K562 (cell line): ENCODE measurements around the gene TRAK1. TPM values are rescaled to one million over a fixed set of nuclear protein-coding genes. Genes with fewer than 3 reads are reported as not detected.

ENCODE experiments used
- ATAC-seq: fragments of 200-7000 bp; cut with Tn5 transposase; 3 replicates; pipeline ENCODE4 v1.9.1; 2020; ENCODE audit warnings: moderate library complexity
- BruUV-seq: library from RNA; stranded (reverse); fragments of 400-500 nt; replicated peaks from 2 replicates; lab custom pipeline; 2021; lab: Mats Ljungman, UMichigan
- CTCF ChIA-PET: fragments of 300-600 bp; formaldehyde crosslinking; extraction: SDS; loops from one replicate; lab custom pipeline; 2021; ENCODE audit warnings: low intra/inter-chr PET ratio; lab: Yijun Ruan, JAX
- POLR2A ChIA-PET: fragments of 300-600, 350-650 bp; sonication (Branson Sonifier 250); formaldehyde crosslinking; extraction: SDS; loops from one replicate; lab custom pipeline; 2021; ENCODE audit warnings: antibody characterized with exemption, inconsistent platforms; lab: Yijun Ruan, JAX
- DNase-seq, 4 experiments: peaks; one replicate each; pipeline versions ENCODE4 v3.0.0 to v3.0.0-alpha.2; 2011 to 2018; ENCODE audit warnings: low spot score in 3 of 4, mixed read lengths in 3 of 4; ENCODE audit errors: extremely low read depth in 1 of 4
- FAIRE-seq: peaks from 2 replicates; lab custom pipeline; 2011; peaks lifted over from hg19 to GRCh38; lab: Jason Lieb, UNC
- H2AFZ ChIP-seq: 2 replicates; pipeline ENCODE4 v1.6.0; 2011; ENCODE audit warnings: low read depth, low read length, control low read depth, inconsistent platforms
- H3K27ac ChIP-seq: fragments of 200-600 bp; 3 replicates; pipeline ENCODE4 v1.8.0; 2011; ENCODE audit warnings: low read depth, mild to moderate bottlenecking, control low read depth, inconsistent platforms, low read length, moderate library complexity, mixed read lengths; ENCODE audit errors: extremely low read depth
- H3K27me3 ChIP-seq, 2 experiments: fragments of 300-600 bp in 1 of 2; 2 replicates in 1 of 2; 3 replicates in 1 of 2; pipeline versions ENCODE4 v1.6.0 to v1.8.0; 2011; ENCODE audit warnings: inconsistent platforms in 2 of 2, low read length in 2 of 2, mild to moderate bottlenecking in 1 of 2, mixed read lengths in 1 of 2, moderate library complexity in 1 of 2; ENCODE audit not compliant: control insufficient read depth in 2 of 2, insufficient read depth in 2 of 2
- H3K36me3 ChIP-seq: fragments of 300-600 bp; 3 replicates; pipeline ENCODE4 v1.8.0; 2011; ENCODE audit warnings: mild to moderate bottlenecking, low read length, inconsistent platforms; ENCODE audit not compliant: control insufficient read depth, insufficient read depth
- H3K4me1 ChIP-seq, 2 experiments: fragments of 200-600 bp in 1 of 2; replicated peaks in 1 of 2; 2 replicates in 1 of 2; 3 replicates in 1 of 2; pipeline versions ENCODE4 v1.5.1 to v1.8.0; 2011; ENCODE audit warnings: inconsistent platforms in 2 of 2, low read length in 2 of 2, mild to moderate bottlenecking in 1 of 2, mixed read lengths in 1 of 2, moderate library complexity in 1 of 2; ENCODE audit not compliant: control insufficient read depth in 2 of 2, insufficient read depth in 2 of 2
- H3K4me2 ChIP-seq: 2 replicates; pipeline ENCODE4 v1.6.1; 2011; ENCODE audit warnings: low read length, control low read depth, inconsistent platforms, mixed read lengths; ENCODE audit not compliant: insufficient read depth
- H3K4me3 ChIP-seq: fragments of 200-600 bp; sonication (generic), shearing (Covaris generic); 2 replicates; pipeline ENCODE4 v1.5.1; 2016; ENCODE audit warnings: control low read depth, inconsistent platforms
- H3K79me2 ChIP-seq: fragments of 200-600 bp; 3 replicates; pipeline ENCODE4 v1.8.0; 2011; ENCODE audit warnings: low read length, inconsistent platforms; ENCODE audit not compliant: control insufficient read depth, insufficient read depth
- H3K9ac ChIP-seq, 2 experiments: 2 replicates each; pipeline versions ENCODE4 v1.6.0 to v1.6.1; 2011; ENCODE audit warnings: low read depth in 2 of 2, low read length in 2 of 2, control low read depth in 1 of 2, inconsistent platforms in 1 of 2, mild to moderate bottlenecking in 1 of 2, mixed read lengths in 1 of 2; ENCODE audit not compliant: insufficient read depth in 1 of 2
- H3K9me1 ChIP-seq: one replicate; pipeline ENCODE4 v1.6.0; 2011; ENCODE audit warnings: inconsistent platforms, mild to moderate bottlenecking, low read length, moderate library complexity; ENCODE audit not compliant: control insufficient read depth, insufficient read depth
- H3K9me3 ChIP-seq: replicated peaks from 2 replicates; pipeline ENCODE4 v1.5.1; 2011; ENCODE audit warnings: low read depth, low read length, inconsistent platforms; ENCODE audit not compliant: control insufficient read depth, insufficient read depth
- H4K20me1 ChIP-seq: replicated peaks from 2 replicates; pipeline ENCODE4 v1.6.1; 2011; ENCODE audit warnings: low read length, inconsistent platforms, mixed read lengths; ENCODE audit not compliant: control insufficient read depth, insufficient read depth
- DPF2 ChIP-seq: fragments of 450-650 bp; IDR thresholded peaks from 2 replicates; pipeline ENCODE4 v1.6.1; 2016
- FOXA3 ChIP-seq, 2 experiments: fragments of 450-650 bp in 1 of 2; sonication (generic) in 1 of 2; formaldehyde crosslinking; IDR thresholded peaks in 1 of 2; conservative IDR thresholded peaks in 1 of 2; 2 replicates each; pipeline versions ENCODE4 v1.4.0 to v1.8.0; 2020 to 2022; ENCODE audit warnings: mild to moderate bottlenecking in 2 of 2, missing genetic modification reagents in 1 of 2
- GATA2 ChIP-seq: sonication (generic); formaldehyde crosslinking; IDR thresholded peaks from 2 replicates; pipeline ENCODE4 v1.4.0; 2020; ENCODE audit warnings: mild to moderate bottlenecking, missing genetic modification reagents
- HNRNPH1 ChIP-seq: fragments of 200-400 bp; formaldehyde crosslinking; optimal IDR thresholded peaks from 2 replicates; pipeline ENCODE3; 2017; ENCODE audit warnings: low read depth, mild to moderate bottlenecking, low read length, moderate library complexity
- POLR3G ChIP-seq: IDR thresholded peaks from 2 replicates; pipeline ENCODE4 v1.6.1; 2011; ENCODE audit not compliant: insufficient read length, insufficient replicate concordance; ENCODE audit errors: extremely low read depth
- RAD21 ChIP-seq, 2 experiments: fragments of 250-450 bp in 1 of 2; fragments of 450-650 bp in 1 of 2; sonication (Bioruptor Pico) in 1 of 2; formaldehyde crosslinking in 1 of 2; IDR thresholded peaks in 1 of 2; conservative IDR thresholded peaks in 1 of 2; 2 replicates each; pipeline versions ENCODE4 v1.4.0 to v1.8.0; 2020 to 2022; ENCODE audit warnings: mild to moderate bottlenecking in 2 of 2, moderate library complexity in 1 of 2
- SRSF7 ChIP-seq: fragments of 200-400 bp; formaldehyde crosslinking; optimal IDR thresholded peaks from 2 replicates; pipeline ENCODE3; 2017; ENCODE audit warnings: mild to moderate bottlenecking, low read depth, low read length
- TAL1 ChIP-seq: fragments of 450-650 bp; IDR thresholded peaks from 2 replicates; pipeline ENCODE4 v1.6.1; 2016; ENCODE audit warnings: mild to moderate bottlenecking
- ZBTB7A ChIP-seq: IDR thresholded peaks from 2 replicates; pipeline ENCODE4 v1.6.1; 2011; ENCODE audit warnings: low read depth, mild to moderate bottlenecking, low read length, moderate library complexity, borderline replicate concordance; ENCODE audit not compliant: control insufficient read depth
- ZNF184 ChIP-seq: sonication (generic); formaldehyde crosslinking; IDR thresholded peaks from 2 replicates; pipeline ENCODE4 v1.5.0; 2020; ENCODE audit warnings: missing genetic modification reagents
- ZNF436 ChIP-seq: fragments of 250-450, 450-650 bp; sonication (Bioruptor Pico); formaldehyde crosslinking; IDR thresholded peaks from 2 replicates; pipeline ENCODE4 v1.7.0; 2020; ENCODE audit warnings: mild to moderate bottlenecking
- ZNF586 ChIP-seq: fragments of 450-650 bp; formaldehyde crosslinking; conservative IDR thresholded peaks from 2 replicates; pipeline ENCODE4 v1.4.0; 2020; ENCODE audit warnings: mild to moderate bottlenecking, moderate library complexity
- ZNF764 ChIP-seq: fragments of 250-450 bp; sonication (Bioruptor Pico); IDR thresholded peaks from 2 replicates; pipeline ENCODE4 v1.4.0; 2020; ENCODE audit warnings: low read depth, mild to moderate bottlenecking, moderate library complexity
- WGBS: fragments of 100-300 bp; shearing (Covaris generic); methylation state at CpG from one replicate; pipeline ENCODE4 v1.1.6; 2016; ENCODE audit warnings: low coverage, mixed read lengths; ENCODE audit not compliant: insufficient coverage; ENCODE audit errors: missing lambda C conversion rate; 5-methylcytosine and 5-hydroxymethylcytosine counted together
- in situ Hi-C: fragments of 300-500 bp; cut with MboI; formaldehyde crosslinking; loops from 4 replicates; pipeline ENCODE4 v1.15.0; 2018; ENCODE audit warnings: inconsistent platforms, mixed read lengths
- intact Hi-C: fragments of 100-400 bp; cut with micrococcal nuclease; formaldehyde crosslinking; loops from 2 replicates; pipeline ENCODE4 v1.14.2; 2022
- polyA plus RNA-seq, 8 experiments: library from polyadenylated mRNA; depleted of rRNA in 4 of 8; stranded (reverse) in 5 of 8; unstranded in 3 of 8; fragments of >200 nt; fragmentation: Nextera tagmentation in 2 of 8; fragmentation: Illumina TruSeq in 1 of 8; extraction: Ambion mirVana in 2 of 8; extraction: Trizol in 1 of 8; gene quantifications; 2 replicates each; pipeline versions ENCODE4 v1.2.1 to v1.2.3, GENCODE V29; 2011 to 2014; ENCODE audit warnings: inconsistent platforms in 1 of 8, missing spikeins in 1 of 8
- total RNA-seq, 7 experiments: library from RNA; depleted of rRNA in 6 of 7; stranded (reverse); fragments of >200 nt in 6 of 7; fragmentation: Illumina TruSeq in 2 of 7; extraction: Trizol in 2 of 7; gene quantifications; 2 replicates each; pipeline versions ENCODE4 v1.2.1 to v1.2.3, GENCODE V29; 2011 to 2021; ENCODE audit warnings: low replicate concordance in 1 of 7
- TF ChIP-seq, protein P1 (sequence below): fragments of 250-450 bp; sonication (Bioruptor Pico); IDR thresholded peaks from 2 replicates; pipeline ENCODE4 v1.5.1; 2021; ENCODE audit warnings: mild to moderate bottlenecking
- TF ChIP-seq, protein P2 (sequence below): fragments of 250-450 bp; sonication (Bioruptor Pico); IDR thresholded peaks from 2 replicates; pipeline ENCODE4 v1.6.1; 2021; ENCODE audit warnings: mild to moderate bottlenecking
- TF ChIP-seq, protein P3 (sequence below): sonication (generic); formaldehyde crosslinking; IDR thresholded peaks from 2 replicates; pipeline ENCODE4 v1.8.0; 2022; ENCODE audit warnings: mild to moderate bottlenecking, missing genetic modification reagents

The TRAK1 gene
- total and polyA plus RNA-seq, 9 of the 15 experiments (the other 6 are each of a cell fraction or from before 2014, with no cell fraction given) = 5.3 to 28.5 (median 17.5) TPM

DNA sequence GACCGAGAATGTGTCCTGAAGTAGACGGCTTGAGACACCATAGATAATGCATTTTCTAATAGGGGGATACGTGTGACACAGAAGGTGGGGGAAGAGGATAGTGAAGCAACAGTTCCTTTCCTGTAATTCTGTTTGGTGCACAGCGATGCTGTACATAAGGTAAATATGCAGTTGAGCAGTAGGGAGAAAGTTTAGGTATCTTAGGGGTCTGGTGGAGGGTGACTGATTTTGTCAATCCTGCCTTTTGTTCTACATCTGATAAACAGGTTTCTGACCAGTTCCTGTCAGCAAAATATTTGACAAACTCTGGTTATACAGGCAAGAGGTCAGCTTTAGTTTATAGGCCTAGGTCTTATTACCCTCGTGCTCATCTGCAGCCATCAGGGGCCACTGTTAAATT lies 71.3 kb downstream of the TRAK1 start:
- Histone ChIP-seq H3K9me3 (no peaks in the 10 kb centered on the region), H3K9me1 (no peaks in the 10 kb centered on the region), H3K4me1 (peaks cover 16 to 18% of the 10 kb centered on the region in 2 experiments; a peak in 4 of 5 replicates), H3K4me2 (no peak overlapping the region), H3K27ac (no peak overlapping the region), H3K9ac (no peak overlapping the region), H3K79me2 (no peaks in the 10 kb centered on the region), H3K36me3 (no peaks in the 10 kb centered on the region), H4K20me1 (peaks cover 18% of the 10 kb centered on the region), H2AFZ (no peak overlapping the region), H3K4me3 (no peak overlapping the region), H3K27me3 (no peaks in the 10 kb centered on the region)
- intact Hi-C loops (no loop called here), in situ Hi-C loops (no loop called here)
- CTCF ChIA-PET = no interaction called here
- no TSS peak for BruUV-seq
- FAIRE-seq = no peak
- no peak for ATAC-seq
- no peak for DNase-seq
- WGBS = 61% methylated on average over 5 of the region's 5 CpGs
- TF ChIP-seq TAL1 (no peak), RAD21 (CRISPR knock-in tag; conservative IDR thresholded peaks at IDR 0.05 in 1 of 2, IDR thresholded peaks at IDR 0.05 in 1 of 2) (no peak), FOXA3 (CRISPR knock-in tag; conservative IDR thresholded peaks at IDR 0.05 in 1 of 2, IDR thresholded peaks at IDR 0.05 in 1 of 2) (no peak), ZBTB7A (no peak), POLR3G (no peak), HNRNPH1 (no peak), ZNF764 (CRISPR knock-in tag) (no peak), DPF2 (no peak), ZNF436 (CRISPR knock-in tag) (no peak), ZNF184 (no peak), SRSF7 (no peak), GATA2 (CRISPR knock-in tag) (no peak), ZNF586 (CRISPR knock-in tag) (no peak)
- TF ChIP-seq, protein P1, sequence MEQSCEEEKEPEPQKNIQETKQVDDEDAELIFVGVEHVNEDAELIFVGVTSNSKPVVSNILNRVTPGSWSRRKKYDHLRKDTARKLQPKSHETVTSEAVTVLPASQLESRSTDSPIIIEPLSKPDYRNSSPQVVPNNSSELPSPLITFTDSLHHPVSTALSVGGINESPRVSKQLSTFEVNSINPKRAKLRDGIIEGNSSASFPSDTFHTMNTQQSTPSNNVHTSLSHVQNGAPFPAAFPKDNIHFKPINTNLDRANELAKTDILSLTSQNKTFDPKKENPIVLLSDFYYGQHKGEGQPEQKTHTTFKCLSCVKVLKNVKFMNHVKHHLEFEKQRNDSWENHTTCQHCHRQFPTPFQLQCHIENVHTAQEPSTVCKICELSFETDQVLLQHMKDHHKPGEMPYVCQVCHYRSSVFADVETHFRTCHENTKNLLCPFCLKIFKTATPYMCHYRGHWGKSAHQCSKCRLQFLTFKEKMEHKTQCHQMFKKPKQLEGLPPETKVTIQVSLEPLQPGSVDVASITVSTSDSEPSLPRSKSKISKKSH = no peak
- TF ChIP-seq, protein P2, sequence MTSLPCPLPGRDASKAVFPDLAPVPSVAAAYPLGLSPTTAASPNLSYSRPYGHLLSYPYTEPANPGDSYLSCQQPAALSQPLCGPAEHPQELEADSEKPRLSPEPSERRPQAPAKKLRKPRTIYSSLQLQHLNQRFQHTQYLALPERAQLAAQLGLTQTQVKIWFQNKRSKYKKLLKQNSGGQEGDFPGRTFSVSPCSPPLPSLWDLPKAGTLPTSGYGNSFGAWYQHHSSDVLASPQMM (CRISPR knock-in tag) = no peak
- TF ChIP-seq, protein P3, sequence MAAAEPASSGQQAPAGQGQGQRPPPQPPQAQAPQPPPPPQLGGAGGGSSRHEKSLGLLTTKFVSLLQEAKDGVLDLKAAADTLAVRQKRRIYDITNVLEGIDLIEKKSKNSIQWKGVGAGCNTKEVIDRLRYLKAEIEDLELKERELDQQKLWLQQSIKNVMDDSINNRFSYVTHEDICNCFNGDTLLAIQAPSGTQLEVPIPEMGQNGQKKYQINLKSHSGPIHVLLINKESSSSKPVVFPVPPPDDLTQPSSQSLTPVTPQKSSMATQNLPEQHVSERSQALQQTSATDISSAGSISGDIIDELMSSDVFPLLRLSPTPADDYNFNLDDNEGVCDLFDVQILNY (CRISPR knock-in tag) = no peak
- POLR2A ChIA-PET = no interaction called here
